ENCODE data around the gene KHNYN. TPM values are rescaled to one million over a fixed set of nuclear protein-coding genes. Genes with fewer than 3 reads are reported as not detected.

KHNYN gene
- total and polyA plus RNA-seq, 2 experiments from 2014 or later: 15.3 to 36.2 TPM

DNA sequence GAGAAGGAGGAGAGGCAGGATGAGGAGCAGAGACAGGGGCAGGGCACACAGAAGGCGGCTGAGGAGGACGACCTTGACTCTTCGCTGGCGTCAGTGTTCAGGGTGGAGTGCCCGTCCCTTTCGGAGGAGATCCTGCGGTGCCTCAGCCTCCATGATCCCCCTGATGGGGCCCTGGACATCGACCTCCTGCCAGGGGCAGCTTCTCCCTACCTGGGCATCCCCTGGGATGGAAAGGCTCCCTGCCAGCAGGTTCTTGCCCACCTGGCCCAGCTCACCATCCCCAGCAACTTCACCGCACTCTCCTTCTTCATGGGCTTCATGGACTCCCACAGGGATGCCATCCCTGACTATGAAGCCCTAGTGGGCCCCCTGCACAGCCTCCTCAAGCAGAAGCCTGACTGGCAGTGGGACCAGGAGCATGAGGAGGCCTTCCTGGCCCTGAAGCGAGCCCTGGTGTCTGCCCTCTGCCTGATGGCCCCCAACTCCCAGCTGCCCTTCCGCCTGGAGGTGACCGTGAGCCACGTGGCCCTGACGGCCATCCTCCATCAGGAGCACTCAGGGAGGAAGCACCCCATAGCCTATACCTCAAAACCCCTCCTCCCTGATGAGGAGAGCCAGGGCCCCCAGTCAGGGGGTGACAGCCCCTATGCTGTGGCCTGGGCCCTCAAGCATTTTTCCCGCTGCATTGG lies 14.9 kb upstream of the KHNYN start:
- Histone ChIP-seq H3F3A (ENCODE audit: insufficient read depth) (no peaks in the 10 kb centered on the region), H3K79me2 (ENCODE audit: insufficient read depth) (no peaks in the 10 kb centered on the region), H3K9me3 (ENCODE audit: low read depth) (no peaks in the 10 kb centered on the region), H4K20me1 (ENCODE audit: insufficient read depth) (no peaks in the 10 kb centered on the region), H3K4me2 (ENCODE audit: unreplicated experiment) (no peak overlapping the region), H3K36me3 (ENCODE audit: low read depth) (no peaks in the 10 kb centered on the region), H3K4me1 (ENCODE audit: insufficient read depth) (no peaks in the 10 kb centered on the region), H3K9me2 (ENCODE audit: insufficient read depth) (no peaks in the 10 kb centered on the region), H3K27ac (no peak overlapping the region), H3K4me3 (no peak overlapping the region), H3K27me3 (replicated peaks; ENCODE audit: insufficient read depth) (no peaks in the 10 kb centered on the region), H2AFZ (no peak overlapping the region), H3K9ac (no peak overlapping the region)
- 86 to 89% methylated on average over 14 to 15 of the region's 15 CpGs for WGBS, 2 experiments (ENCODE audit: low coverage in 1 of 2, low lambda C conversion rate in 2 of 2, missing lambda C conversion rate in 2 of 2)
- no peak for DNase-seq
- no peak for TF ChIP-seq EZH2 (IDR thresholded peaks at IDR 0.05; ENCODE audit: insufficient read depth, poor library complexity, severe bottlenecking)
- TF ChIP-seq EZH2phosphoT487 (IDR thresholded peaks at IDR 0.05; ENCODE audit: insufficient read depth, low read depth): no peak
- in situ Hi-C loops (cut with MboI): no loop called here

DNA sequence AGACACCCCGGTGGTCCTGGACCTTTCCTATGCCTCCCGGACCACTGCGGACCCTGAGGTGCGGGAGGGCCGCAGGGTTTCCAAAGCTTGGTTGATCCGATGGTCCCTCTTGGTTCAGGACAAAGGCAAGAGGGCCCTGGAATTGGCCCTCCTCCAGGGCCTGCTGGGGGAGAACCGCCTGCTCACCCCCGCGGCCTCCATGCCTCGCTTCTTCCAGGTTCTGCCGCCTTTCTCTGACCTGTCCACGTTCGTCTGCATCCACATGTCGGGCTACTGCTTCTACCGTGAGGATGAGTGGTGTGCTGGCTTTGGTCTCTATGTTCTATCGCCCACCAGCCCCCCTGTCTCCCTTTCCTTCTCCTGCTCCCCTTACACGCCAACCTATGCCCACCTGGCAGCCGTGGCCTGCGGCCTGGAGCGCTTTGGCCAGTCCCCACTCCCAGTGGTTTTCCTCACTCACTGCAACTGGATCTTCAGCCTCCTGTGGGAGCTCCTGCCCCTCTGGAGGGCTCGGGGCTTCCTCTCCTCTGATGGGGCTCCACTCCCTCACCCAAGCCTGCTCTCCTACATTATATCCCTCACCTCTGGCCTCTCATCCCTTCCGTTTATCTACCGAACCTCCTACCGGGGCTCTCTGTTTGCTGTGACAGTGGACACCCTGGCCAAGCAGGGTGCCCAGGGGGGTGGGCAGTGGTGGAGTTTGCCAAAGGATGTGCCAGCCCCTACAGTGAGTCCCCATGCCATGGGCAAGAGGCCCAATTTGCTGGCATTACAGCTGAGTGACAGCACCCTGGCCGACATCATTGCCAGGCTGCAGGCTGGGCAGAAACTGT lies 14.1 kb upstream of the KHNYN start:
- Histone ChIP-seq H3K79me2 (ENCODE audit: insufficient read depth) (no peaks in the 10 kb centered on the region), H2AFZ (no peak overlapping the region), H3K36me3 (ENCODE audit: low read depth) (no peaks in the 10 kb centered on the region), H3K4me3 (no peak overlapping the region), H3K27me3 (replicated peaks; ENCODE audit: insufficient read depth) (no peaks in the 10 kb centered on the region), H4K20me1 (ENCODE audit: insufficient read depth) (no peaks in the 10 kb centered on the region), H3K9ac (no peak overlapping the region), H3K9me3 (ENCODE audit: low read depth) (no peaks in the 10 kb centered on the region), H3K4me2 (ENCODE audit: unreplicated experiment) (no peak overlapping the region), H3F3A (ENCODE audit: insufficient read depth) (no peaks in the 10 kb centered on the region), H3K9me2 (ENCODE audit: insufficient read depth) (no peaks in the 10 kb centered on the region), H3K27ac (no peak overlapping the region), H3K4me1 (ENCODE audit: insufficient read depth) (no peaks in the 10 kb centered on the region)
- no peak for DNase-seq
- in situ Hi-C loops (cut with MboI): no loop called here
- TF ChIP-seq EZH2 (IDR thresholded peaks at IDR 0.05; ENCODE audit: insufficient read depth, poor library complexity, severe bottlenecking) (no peak), EZH2phosphoT487 (IDR thresholded peaks at IDR 0.05; ENCODE audit: insufficient read depth, low read depth) (no peak)
- WGBS, 2 experiments (ENCODE audit: low coverage in 1 of 2, low lambda C conversion rate in 2 of 2, missing lambda C conversion rate in 2 of 2): 86 to 87% methylated on average over 23 to 25 of the region's 25 CpGs

DNA sequence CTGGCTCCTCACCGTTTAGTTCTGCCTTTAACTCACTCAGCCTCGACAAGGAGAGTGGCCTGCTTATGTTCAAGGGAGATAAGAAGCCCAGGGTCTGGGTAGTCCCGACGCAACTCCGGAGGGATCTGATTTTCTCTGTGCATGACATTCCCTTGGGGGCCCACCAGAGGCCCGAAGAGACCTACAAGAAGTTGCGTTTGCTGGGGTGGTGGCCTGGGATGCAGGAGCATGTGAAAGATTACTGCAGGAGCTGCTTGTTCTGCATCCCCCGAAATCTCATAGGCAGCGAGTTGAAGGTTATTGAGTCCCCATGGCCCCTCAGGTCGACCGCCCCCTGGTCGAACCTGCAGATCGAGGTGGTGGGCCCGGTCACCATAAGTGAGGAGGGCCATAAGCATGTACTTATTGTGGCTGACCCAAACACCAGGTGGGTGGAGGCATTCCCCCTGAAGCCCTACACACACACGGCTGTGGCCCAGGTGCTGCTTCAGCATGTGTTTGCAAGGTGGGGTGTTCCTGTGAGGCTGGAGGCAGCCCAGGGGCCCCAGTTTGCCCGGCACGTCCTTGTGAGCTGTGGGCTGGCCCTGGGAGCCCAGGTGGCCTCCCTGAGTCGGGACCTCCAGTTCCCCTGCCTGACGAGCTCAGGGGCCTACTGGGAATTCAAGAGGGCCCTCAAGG lies 13.4 kb upstream of the KHNYN start:
- 51 to 59% methylated on average over 19 of the region's 19 CpGs for WGBS, 2 experiments (ENCODE audit: low coverage in 1 of 2, low lambda C conversion rate in 2 of 2, missing lambda C conversion rate in 2 of 2)
- Histone ChIP-seq H3K4me1 (ENCODE audit: insufficient read depth) (no peaks in the 10 kb centered on the region), H3K9me3 (ENCODE audit: low read depth) (no peaks in the 10 kb centered on the region), H3K4me2 (ENCODE audit: unreplicated experiment) (no peak overlapping the region), H4K20me1 (ENCODE audit: insufficient read depth) (no peaks in the 10 kb centered on the region), H3K36me3 (ENCODE audit: low read depth) (no peaks in the 10 kb centered on the region), H3K79me2 (ENCODE audit: insufficient read depth) (no peaks in the 10 kb centered on the region), H3K4me3 (no peak overlapping the region), H3F3A (ENCODE audit: insufficient read depth) (no peaks in the 10 kb centered on the region), H3K9ac (no peak overlapping the region), H2AFZ (no peak overlapping the region), H3K27me3 (replicated peaks; ENCODE audit: insufficient read depth) (no peaks in the 10 kb centered on the region), H3K9me2 (ENCODE audit: insufficient read depth) (no peaks in the 10 kb centered on the region), H3K27ac (no peak overlapping the region)
- in situ Hi-C loops (cut with MboI): no loop called here
- TF ChIP-seq EZH2 (IDR thresholded peaks at IDR 0.05; ENCODE audit: insufficient read depth, poor library complexity, severe bottlenecking) (no peak), EZH2phosphoT487 (IDR thresholded peaks at IDR 0.05; ENCODE audit: insufficient read depth, low read depth) (no peak)
- DNase-seq: no peak

DNA sequence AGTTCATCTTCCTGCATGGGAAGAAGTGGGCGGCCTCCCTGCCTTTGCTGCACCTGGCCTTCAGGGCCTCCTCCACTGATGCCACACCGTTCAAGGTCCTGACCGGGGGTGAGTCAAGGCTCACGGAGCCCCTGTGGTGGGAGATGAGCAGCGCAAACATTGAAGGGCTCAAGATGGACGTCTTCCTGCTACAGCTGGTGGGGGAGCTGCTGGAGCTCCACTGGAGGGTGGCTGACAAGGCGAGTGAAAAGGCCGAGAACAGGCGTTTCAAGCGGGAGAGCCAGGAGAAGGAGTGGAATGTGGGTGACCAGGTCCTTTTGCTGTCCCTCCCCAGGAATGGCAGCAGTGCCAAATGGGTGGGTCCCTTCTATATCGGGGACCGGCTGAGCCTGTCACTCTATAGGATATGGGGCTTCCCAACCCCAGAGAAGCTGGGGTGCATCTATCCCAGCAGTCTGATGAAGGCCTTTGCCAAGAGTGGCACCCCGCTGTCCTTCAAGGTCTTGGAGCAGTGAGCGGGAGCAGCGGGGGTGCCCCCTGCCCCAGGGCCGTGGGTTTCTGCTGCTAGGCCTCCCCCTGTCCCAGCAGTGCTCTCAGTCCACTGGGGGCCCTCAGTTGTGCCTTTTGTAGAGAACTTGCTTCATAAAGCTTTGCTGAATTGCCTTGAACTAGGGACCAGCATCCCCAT lies 12.7 kb upstream of the KHNYN start:
- Histone ChIP-seq H4K20me1 (ENCODE audit: insufficient read depth) (no peaks in the 10 kb centered on the region), H3K79me2 (ENCODE audit: insufficient read depth) (no peaks in the 10 kb centered on the region), H3K4me1 (ENCODE audit: insufficient read depth) (no peaks in the 10 kb centered on the region), H3K9me2 (ENCODE audit: insufficient read depth) (no peaks in the 10 kb centered on the region), H3K27ac (no peak overlapping the region), H3F3A (ENCODE audit: insufficient read depth) (no peaks in the 10 kb centered on the region), H3K4me3 (no peak overlapping the region), H2AFZ (no peak overlapping the region), H3K9ac (no peak overlapping the region), H3K27me3 (replicated peaks; ENCODE audit: insufficient read depth) (no peaks in the 10 kb centered on the region), H3K9me3 (ENCODE audit: low read depth) (no peaks in the 10 kb centered on the region), H3K4me2 (ENCODE audit: unreplicated experiment) (no peak overlapping the region), H3K36me3 (ENCODE audit: low read depth) (no peaks in the 10 kb centered on the region)
- TF ChIP-seq EZH2 (IDR thresholded peaks at IDR 0.05; ENCODE audit: insufficient read depth, poor library complexity, severe bottlenecking) (no peak), EZH2phosphoT487 (IDR thresholded peaks at IDR 0.05; ENCODE audit: insufficient read depth, low read depth) (no peak)
- in situ Hi-C loops (cut with MboI): no loop called here
- no peak for DNase-seq
- WGBS, 2 experiments (ENCODE audit: low coverage in 1 of 2, low lambda C conversion rate in 2 of 2, missing lambda C conversion rate in 2 of 2): 59 to 60% methylated on average over 16 of the region's 16 CpGs

Data from GM23248 (cell line).